Tibial artery (tissue), 4 donors: ENCODE results near the gene JPT1.
"Not testable (repeated sequence)": the region's sequence is repeated elsewhere in the genome, so short reads cannot be mapped to it uniquely, and the experiment has no call there.

ENCODE experiments used
- DNase-seq, 2 donors: peaks; one replicate each; pipeline ENCODE4 v3.0.0-alpha.2; 2019
- H3K27ac ChIP-seq, 2 donors: fragments of 200-600 bp; sonication (generic) in 1 of 2; 1 replicate in 1 of 2; 2 replicates in 1 of 2; pipeline ENCODE4 v1.5.1; 2018 to 2019; ENCODE audit warnings: mild to moderate bottlenecking in 1 of 2
- H3K27me3 ChIP-seq, 2 donors: fragments of 200-600 bp; sonication (generic) in 1 of 2; one replicate each; pipeline versions ENCODE4 v1.5.1 to v1.6.0; 2016 to 2019
- H3K36me3 ChIP-seq, 3 donors: fragments of 200-600 bp; sonication (generic) in 2 of 3; one replicate each; pipeline ENCODE4 v1.5.1; 2016 to 2019; ENCODE audit warnings: mild to moderate bottlenecking in 2 of 3
- H3K4me1 ChIP-seq, 4 donors: fragments of 200-600 bp; sonication (generic) in 2 of 4; 1 replicate in 3 of 4; 2 replicates in 1 of 4; pipeline ENCODE4 v1.5.1; 2016 to 2019
- H3K4me3 ChIP-seq, 2 donors: fragments of 200-600 bp; sonication (generic) in 1 of 2; 1 replicate in 1 of 2; 2 replicates in 1 of 2; pipeline ENCODE4 v1.5.1; 2018 to 2019; ENCODE audit warnings: mild to moderate bottlenecking in 2 of 2
- H3K9me3 ChIP-seq, 3 donors: fragments of 200-600 bp; sonication (generic) in 1 of 3; one replicate each; pipeline ENCODE4 v1.5.1; 2016 to 2019
- CTCF ChIP-seq, 2 experiments: fragments of 200-600 bp in 1 of 2; fragments of 450-650 bp in 1 of 2; IDR thresholded peaks; one replicate each; pipeline ENCODE4 v1.5.1; 2017 to 2019; ENCODE audit warnings: antibody characterized with exemption in 2 of 2, mild to moderate bottlenecking in 1 of 2, moderate library complexity in 1 of 2
- intact Hi-C: fragments of 100-400 bp; cut with DNase I; formaldehyde crosslinking; loops from one replicate; pipeline ENCODE4 v1.15.0; 2023; ENCODE audit warnings: low total_unique reads

Gene JPT1

GRCh38 chr17:75129576-75129975 is 24.7 kb downstream of the JPT1 start:
- no peak for TF ChIP-seq CTCF (IDR thresholded peaks at IDR 0.05)
- Histone ChIP-seq H3K27me3 (no peaks in the 10 kb centered on the region), H3K4me3 (no peak overlapping the region), H3K36me3 (peaks cover 0 to 19% (median 0%) of the 10 kb centered on the region in 3 donors), H3K27ac (no peak overlapping the region), H3K9me3 (no peaks in the 10 kb centered on the region), H3K4me1 (peaks cover 0 to 16% (median 5%) of the 10 kb centered on the region in 4 donors)
- DNase-seq: no peak
- intact Hi-C loops: no loop called here

DNA sequence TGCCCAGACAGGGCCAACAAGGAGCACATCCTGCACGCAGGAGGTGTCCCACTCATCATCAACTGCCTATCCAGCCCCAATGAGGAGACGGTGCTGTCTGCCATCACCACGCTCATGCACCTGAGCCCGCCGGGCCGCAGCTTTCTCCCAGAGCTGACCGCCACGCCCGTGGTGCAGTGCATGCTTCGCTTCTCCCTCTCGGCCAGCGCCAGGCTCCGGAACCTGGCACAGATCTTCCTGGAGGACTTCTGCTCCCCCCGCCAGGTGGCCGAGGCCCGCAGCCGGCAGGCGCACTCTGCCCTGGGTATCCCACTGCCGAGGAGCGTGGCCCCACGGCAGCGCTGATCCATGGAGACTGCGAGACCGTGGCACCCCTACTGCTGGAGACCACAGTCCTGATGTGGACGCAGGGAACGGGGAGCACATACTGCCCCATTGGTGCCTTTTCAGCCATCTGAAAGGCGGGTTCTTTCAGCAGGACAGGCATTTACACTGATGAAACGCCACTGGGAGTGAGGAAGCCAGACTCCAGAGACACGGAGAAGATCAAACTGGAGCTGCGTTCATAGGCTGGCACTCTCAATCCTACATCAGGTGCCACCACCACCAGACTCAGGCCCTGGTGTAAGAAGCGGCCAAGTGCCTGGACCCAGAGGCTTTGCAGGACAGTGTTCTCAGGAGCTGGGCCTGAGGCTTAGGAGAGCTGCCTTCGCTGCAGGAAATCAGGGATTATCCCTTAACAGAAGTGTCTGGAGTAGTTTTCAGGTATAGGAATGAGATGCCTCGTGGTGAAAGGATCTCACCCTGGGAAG is 25.4 kb downstream of the JPT1 start:
- Histone ChIP-seq H3K36me3 (peaks cover 0 to 19% (median 0%) of the 10 kb centered on the region in 3 donors), H3K27ac (no peak overlapping the region), H3K27me3 (no peaks in the 10 kb centered on the region), H3K9me3 (no peaks in the 10 kb centered on the region), H3K4me1 (peaks cover 0 to 22% (median 5%) of the 10 kb centered on the region in 4 donors), H3K4me3 (no peak overlapping the region)
- no peak for DNase-seq
- no peak for TF ChIP-seq CTCF (IDR thresholded peaks at IDR 0.05)
- intact Hi-C loops: no loop called here

- DNase-seq, H3K9me3 ChIP-seq, H3K4me3 ChIP-seq, H3K27me3 ChIP-seq, H3K27ac ChIP-seq, intact Hi-C loops: not testable (repeated sequence)
- Histone ChIP-seq H3K36me3 (peaks cover 0 to 19% (median 0%) of the 10 kb centered on the region in 3 donors), H3K4me1 (peaks cover 0 to 22% (median 5%) of the 10 kb centered on the region in 4 donors)
These were observed 26.4 kb downstream of the JPT1 start for GRCh38 chr17:75127936-75128335.

DNA sequence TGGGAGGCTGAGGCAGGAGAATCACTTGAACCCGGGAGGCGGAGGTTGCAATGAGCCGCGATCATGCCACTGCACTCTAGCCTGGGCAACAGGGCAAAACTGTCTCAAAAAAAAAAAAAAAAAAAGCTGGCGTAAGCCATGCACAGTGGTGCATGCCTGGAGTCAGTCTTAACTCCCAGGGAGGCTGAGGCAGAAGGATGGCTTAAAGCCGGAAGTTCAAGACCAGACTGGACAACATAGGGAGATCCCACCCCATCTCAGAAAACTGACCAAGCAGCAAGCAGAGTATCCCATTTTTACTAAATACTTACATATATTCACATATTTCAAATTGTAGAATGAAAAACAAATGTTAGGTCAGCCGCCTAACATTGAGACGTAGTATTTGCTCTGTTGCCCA is 27.4 kb downstream of the JPT1 start:
- Histone ChIP-seq H3K9me3 (no peaks in the 10 kb centered on the region), H3K27ac (no peak overlapping the region), H3K36me3 (peaks cover 0 to 19% (median 0%) of the 10 kb centered on the region in 3 donors), H3K4me3 (no peak overlapping the region), H3K27me3 (no peaks in the 10 kb centered on the region), H3K4me1 (peaks cover 0 to 18% (median 3%) of the 10 kb centered on the region in 4 donors)
- intact Hi-C loops: no loop called here
- no peak for DNase-seq
- TF ChIP-seq CTCF (IDR thresholded peaks at IDR 0.05): no peak

DNA sequence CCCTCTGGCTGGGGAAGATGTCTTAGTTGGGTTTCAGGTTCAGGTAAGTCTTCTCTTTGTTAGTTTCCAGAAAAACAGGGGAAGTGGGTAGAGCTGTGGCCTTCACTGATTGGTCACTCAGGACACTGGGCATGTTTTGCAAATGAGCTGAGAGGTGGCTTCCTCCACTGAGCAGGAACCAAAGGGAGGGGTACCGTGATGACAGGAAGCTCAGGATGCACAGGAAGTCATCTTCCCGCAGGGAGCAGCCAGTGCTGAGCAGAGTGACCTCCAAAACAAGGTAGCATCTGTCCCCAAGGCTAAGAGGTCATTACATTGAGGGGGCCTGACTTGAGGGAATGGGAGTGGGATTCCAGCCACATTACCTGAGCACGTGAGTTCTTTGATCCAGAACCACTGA is 28.3 kb downstream of the JPT1 start:
- TF ChIP-seq CTCF (IDR thresholded peaks at IDR 0.05): no peak
- H3K4me3 ChIP-seq: no peak overlapping the region
- H3K27ac ChIP-seq: no peak overlapping the region
- no peak for DNase-seq
- H3K9me3 ChIP-seq: no peaks in the 10 kb centered on the region
- intact Hi-C loops: no loop called here
- H3K4me1 ChIP-seq: peaks cover 0 to 16% (median 2%) of the 10 kb centered on the region in 4 donors
- H3K27me3 ChIP-seq: no peaks in the 10 kb centered on the region
- H3K36me3 ChIP-seq: peaks cover 0 to 22% (median 0%) of the 10 kb centered on the region in 3 donors

DNA sequence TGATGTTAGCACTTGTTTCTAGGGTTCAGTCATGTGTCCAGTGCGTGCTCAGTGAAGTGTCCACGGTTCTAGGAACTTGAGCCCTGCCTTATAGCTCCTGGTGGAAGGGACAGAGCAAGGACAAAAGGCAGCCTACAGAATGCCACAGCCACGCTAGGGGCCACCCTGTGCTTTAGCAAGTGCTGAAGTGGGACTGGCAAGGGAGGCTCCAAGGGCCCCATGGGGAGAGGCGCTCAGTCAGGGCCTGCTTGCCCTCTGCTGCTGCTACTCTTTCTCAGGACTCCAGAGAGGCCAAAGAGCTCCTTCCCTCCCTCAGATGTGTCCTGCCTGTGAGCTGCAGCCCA is 29.5 kb downstream of the JPT1 start:
- Histone ChIP-seq H3K4me1 (peaks cover 0 to 7% (median 0%) of the 10 kb centered on the region in 4 donors), H3K4me3 (no peak overlapping the region), H3K9me3 (no peaks in the 10 kb centered on the region), H3K27me3 (no peaks in the 10 kb centered on the region), H3K36me3 (peaks cover 0 to 23% (median 0%) of the 10 kb centered on the region in 3 donors), H3K27ac (no peak overlapping the region)
- no peak for TF ChIP-seq CTCF (IDR thresholded peaks at IDR 0.05)
- intact Hi-C loops: no loop called here
- no peak for DNase-seq
